GM12891 (cell line): ENCODE data around the gene CAMTA1.

Source experiments
- PAX5 ChIP-seq: IDR thresholded peaks from 2 replicates; pipeline ENCODE4 v1.6.1; 2011; ENCODE audit warnings: low read length, moderate library complexity, mild to moderate bottlenecking; ENCODE audit not compliant: insufficient read depth, severe bottlenecking
- POLR2A ChIP-seq: IDR thresholded peaks from 2 replicates; pipeline ENCODE4 v1.6.1; 2011; ENCODE audit warnings: low read depth, low read length, control low read depth
- POLR2AphosphoS5 ChIP-seq: IDR thresholded peaks from 2 replicates; pipeline ENCODE4 v1.6.1; 2011; ENCODE audit warnings: low read depth, low read length, control low read depth
- SPI1 ChIP-seq: IDR thresholded peaks from 2 replicates; pipeline ENCODE4 v1.6.1; 2011; ENCODE audit warnings: low read depth, low read length, control low read depth
- TAF1 ChIP-seq: IDR thresholded peaks from 2 replicates; pipeline ENCODE4 v1.6.1; 2011; ENCODE audit warnings: low read depth, low read length, control low read depth

DNA sequence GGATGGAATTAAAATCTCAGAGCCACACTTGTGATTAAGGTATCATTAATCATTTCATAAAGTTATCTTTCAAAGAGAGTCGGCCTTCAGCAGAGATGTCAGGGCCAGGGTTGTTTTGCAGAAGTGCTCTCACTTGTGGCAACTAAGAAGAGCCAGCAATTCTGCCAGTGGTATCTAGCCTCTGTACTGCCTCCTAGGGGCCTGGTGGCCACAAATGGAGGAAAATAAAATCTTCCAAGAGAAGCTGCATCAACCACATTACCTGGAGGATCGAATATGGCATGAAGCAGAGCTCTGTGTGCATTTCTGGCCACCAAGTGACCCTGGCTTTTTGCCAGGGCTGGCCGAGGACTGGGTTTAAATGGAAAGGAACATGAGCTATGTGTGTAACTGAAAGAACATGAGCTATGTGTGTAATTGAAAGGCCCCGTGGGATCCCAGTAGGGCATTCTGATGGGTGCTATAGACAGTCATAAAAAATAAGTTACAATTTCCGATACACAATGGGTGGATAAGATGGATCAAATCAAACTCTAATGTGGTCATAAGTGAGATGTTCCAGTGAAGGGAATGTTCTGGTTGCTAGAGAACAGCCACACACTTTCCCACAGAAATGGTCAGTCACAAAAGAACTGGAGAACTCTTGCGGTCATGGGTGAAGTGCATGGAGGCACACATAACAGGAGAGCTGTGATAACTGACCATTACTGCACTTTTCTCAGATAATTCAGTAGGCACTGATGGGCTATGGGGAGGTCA lies 335.8 kb downstream of the CAMTA1 start:
- TF ChIP-seq TAF1 (no peak), POLR2A (no peak), POLR2AphosphoS5 (no peak), SPI1 (no peak), PAX5 (no peak)
